NCI-H1105 treated with DMSO at 0.1 percent for 48 hours (cell line): ENCODE results near the gene SCNN1B.
"Not testable (repeated sequence)": the region's sequence is repeated elsewhere in the genome, so short reads cannot be mapped to it uniquely, and the experiment has no call there.

ENCODE experiments used
- DNase-seq: peaks from one replicate; lab custom pipeline; 2025; lab: John Stamatoyannopoulos, UW

Gene SCNN1B

DNA sequence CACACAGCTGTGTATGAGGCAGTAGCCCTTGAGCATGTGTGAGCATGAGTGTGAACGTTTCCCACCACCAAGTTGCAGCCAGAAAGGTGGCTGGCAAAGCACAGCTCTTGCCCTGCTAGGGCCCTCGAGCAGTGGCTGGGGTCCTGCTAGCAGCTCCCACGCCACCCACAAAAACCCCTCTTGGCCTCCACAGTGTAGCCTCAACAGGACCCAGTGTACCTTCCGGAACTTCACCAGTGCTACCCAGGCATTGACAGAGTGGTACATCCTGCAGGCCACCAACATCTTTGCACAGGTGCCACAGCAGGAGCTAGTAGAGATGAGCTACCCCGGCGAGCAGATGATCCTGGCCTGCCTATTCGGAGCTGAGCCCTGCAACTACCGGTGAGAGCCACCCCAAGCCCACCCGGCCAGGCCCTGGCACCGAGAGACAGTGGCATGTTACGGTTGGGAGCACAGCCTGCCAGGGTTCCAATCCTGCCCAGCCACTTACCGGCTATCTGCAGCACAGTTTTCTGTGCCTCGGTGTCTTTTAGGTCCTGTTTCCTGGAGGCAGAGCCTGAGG is 53.1 kb downstream of the SCNN1B start:
- no peak for DNase-seq

DNA sequence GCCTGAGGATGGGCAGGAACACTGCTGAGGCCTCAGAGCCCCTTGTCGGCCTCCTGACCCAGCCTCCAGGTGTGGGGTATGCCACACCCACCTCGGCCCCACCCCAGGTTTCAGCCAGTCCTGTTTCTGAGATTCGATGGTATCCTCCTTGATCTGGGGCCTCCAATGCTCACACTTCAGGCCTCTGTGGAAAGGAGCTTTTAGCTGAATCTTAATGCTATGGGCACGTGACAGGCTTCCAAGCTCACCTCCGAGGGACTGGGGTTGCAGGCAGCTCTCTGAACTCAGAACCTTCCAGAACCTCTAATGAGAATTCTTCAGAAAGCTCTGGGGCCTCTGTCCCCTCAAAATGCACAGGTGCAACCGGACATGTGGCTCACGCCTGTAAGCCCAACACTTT is 54.8 kb downstream of the SCNN1B start:
- no peak for DNase-seq

DNA sequence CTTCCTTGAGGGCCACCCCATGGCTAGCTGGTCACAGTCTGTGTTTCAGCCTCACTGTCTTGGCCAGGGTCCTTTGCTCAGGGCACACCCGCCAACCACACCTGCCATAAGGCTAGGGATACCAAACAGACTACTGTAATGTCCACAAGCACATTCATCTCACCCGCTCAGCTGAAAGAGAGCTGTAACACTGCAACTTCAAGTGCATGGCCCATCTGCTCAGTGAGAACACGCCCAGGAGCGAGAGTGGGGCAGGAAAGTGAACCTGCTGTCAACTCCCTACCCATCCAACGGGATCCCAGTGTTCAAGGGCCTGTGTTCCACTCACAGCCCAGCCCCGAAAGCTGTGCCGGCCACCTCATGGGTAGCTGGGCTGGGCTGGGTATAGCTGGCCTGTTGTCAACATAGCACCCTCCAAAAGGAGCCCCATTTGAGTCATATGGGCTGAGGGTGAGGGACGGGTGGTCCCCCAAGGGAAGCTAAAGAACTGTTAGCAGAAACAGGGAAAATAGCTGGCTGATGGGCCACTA is 55.7 kb downstream of the SCNN1B start:
- DNase-seq, result no peak

DNA sequence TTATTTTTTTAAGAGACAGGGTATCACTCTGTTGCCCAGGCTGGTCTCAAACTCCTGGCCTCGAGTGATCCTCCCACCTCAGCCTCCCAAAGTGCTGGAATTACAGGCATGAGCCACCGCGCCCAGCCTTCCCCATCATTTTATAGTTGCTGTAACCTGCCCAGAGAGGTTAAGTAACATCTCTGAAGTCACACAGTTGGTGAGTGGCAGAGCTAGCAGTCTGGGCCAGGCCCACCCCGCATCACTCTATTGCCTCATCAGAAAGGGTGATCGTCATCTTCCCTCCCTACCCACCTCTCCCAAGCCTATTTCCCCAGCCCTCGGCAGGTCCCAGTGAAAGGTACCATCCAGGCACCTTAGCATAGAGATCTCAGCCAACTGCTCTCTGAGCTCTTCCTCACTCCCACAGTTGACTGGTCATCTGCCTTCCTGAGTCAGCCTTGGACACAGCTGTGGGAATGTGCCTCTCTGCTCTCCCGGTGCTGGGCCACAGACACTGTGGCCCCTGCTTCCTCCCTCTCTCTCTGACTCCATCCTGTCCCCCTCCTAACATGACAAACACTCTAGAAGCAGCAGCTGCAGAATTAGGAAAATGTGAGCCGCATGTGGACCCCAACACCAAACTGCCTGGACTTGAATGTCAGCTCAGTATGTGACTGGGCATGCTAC is 57.1 kb downstream of the SCNN1B start:
- no peak for DNase-seq

DNA sequence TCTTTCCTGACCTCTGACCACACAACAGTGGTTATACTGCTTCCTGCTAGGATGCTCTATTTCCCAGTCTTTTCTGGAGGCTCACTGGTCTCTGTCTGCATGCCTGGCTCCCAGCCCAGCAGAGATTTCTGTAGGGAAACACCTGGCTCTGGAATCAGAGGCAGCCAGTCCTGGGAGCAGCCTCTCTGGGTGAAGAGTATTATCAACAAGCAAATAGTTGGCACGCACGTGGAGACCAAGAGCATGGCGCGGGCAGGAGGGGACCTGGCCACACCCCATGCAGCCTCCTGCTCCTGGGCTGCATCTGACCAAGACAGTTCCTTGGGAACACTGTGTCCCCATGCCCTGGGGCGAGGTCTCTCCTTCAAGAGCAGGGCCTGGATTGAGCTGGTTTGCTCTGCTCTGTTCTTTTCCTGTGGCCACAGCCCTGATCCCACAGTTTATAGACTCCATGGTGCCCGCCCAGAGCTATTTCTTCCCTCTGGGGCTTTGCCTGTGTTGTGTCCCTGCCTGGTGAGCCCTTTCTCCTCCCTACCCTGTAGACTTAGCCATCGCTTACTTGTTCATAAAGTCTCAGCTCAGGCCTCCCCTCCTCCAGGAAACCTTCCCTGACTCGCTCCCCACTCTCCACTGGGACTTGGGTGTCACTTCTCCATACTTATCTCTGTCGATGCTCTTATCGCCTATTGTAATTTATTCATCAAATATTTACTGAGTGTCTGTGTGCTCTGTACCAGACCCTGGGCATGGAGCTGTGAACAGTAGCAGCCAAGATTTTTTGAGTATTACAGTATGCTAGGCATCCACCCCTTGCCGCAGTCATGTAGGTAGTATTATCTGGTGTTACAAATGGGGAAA is 60.6 kb downstream of the SCNN1B start:
- peak; percentile 79 for DNase-seq

DNA sequence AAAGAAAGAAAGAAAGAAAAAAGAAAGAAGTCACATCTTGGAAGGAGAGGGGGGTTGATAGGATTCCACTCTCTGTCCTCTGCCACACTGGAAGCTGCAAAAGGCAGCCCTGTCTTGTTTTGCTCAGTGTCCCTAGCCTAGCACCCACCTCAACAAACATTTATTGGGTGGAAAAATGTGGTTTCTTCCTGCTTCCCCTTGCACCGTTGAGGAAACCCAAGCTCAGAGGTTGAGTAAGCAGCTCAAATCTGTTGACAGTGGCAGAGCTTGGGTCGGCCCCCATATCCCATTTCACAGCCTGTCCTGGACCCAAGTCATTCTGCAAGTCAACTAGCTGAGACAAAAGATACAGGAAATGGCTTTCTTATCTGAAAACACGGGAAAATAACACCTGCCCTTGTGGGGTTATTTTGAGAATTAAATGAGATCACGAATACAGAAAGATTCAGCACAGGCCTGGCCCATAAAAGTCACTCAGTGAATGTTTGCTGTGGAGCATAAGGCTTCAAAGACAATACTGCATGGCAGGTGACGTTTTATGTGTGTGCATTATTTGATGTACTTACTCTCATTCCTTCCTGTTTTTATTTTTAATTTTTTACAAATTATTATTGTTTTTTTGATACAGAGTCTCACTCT is 63.6 kb downstream of the SCNN1B start:
- DNase-seq, result no peak

DNA sequence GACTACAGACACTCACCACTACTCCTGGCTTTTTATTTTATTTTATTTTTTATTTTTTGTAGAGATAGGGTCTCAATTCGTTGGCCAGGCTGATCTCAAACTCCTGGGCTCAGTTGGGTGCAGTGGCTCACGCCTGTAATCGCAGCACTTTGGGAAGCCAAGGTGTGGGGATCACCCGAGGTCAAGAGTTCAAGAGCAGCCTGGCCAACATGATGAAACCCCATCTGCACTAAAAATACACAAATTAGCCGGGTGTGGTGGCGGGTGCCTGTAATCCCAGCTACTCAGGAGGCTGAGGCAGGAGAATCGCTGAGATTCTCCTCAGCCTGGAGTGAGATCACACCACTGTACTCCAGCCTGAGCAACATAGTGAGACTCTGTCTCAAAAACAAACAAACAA is 64.2 kb downstream of the SCNN1B start:
- DNase-seq, result not testable (repeated sequence)

DNA sequence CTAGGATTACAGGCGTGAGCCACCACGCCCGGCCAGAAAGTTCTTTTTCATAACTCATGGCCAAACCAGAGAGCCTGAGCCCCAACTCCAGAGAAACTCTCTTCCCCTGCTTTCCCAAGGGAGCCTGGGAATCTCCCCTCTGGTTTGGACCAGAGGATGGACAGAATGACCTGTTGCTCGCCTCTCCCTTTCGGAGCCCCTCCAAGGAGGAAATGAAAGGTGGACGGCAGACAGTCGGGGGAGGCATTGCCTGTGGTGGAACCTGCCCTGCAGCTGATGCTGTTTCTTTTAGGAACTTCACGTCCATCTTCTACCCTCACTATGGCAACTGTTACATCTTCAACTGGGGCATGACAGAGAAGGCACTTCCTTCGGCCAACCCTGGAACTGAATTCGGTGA is 65.5 kb downstream of the SCNN1B start:
- no peak for DNase-seq

DNA sequence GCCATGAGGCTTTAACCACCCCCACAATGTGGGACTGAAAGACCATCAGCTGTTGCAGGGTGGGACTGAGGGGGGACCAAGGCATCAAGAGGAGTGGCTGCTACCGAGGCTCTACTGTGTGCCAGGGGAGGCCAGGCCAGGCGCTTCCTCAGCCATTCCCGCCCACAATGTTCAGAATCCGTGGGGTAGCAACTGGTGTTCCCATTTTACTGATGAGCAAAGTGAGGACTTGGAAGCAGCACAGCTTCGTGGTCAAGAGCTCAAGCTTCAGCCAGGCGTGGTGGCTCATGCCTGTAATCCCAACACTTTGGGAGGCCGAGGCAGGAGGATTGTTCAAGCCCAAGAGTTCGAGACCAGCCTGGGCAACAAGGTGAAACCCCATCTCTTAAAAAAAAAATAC is 65.9 kb downstream of the SCNN1B start:
- no peak for DNase-seq

DNA sequence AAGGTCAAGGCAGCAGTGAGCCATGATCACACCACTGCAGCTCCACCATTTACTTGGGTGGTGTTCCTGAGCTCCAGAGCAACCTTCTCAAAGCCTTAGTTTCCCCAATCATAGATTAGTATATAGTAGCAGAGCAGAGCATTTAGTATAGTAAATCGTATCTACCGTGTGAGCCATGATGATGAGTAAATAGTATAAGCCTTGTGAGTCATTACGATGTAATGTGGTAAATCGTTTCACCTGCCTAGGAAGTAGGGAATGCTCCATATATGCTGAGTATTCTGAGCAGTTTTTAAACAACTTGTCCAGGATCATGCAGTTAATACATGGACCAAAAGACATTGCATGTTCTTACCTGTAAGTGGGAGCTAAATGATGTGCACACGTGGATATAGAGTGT is 66.4 kb downstream of the SCNN1B start:
- no peak for DNase-seq

DNA sequence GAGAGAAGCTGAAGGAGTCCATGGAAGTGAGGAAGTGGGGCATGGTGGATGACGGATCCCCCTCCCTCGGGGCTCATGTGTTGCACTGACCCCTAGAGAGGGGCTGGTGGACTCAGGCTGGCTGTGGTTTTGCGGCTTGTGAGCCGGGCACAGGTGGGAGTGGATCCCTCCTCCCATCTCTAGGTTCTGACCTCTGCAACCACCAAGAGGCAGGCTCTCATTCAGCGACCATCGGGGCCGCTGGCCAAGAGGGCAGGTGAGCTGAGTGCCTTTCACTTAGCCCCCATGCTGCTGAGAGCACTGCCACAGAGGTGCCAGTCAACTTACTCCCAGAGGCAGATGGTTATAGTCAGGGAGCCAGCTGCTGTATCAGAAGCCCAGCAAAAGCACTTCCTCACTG is 67.3 kb downstream of the SCNN1B start:
- no peak for DNase-seq

DNA sequence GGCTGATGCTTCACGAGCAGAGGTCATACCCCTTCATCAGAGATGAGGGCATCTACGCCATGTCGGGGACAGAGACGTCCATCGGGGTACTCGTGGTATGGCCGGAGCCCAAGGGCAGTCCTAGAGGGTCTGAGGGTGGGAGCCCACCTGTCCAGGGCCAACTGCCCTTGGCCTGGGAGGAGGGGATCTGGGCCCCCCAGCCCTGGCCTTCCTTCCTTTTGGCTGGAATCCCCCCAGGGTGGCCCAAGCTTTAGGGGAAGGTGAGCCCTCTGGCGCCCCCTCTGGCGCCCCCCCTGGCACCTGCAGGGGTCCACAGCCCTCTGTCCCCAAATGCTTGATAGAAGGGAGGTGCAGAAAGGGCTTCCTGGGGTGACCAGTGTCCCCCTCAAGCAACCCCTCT is 69.3 kb downstream of the SCNN1B start:
- no peak for DNase-seq

DNA sequence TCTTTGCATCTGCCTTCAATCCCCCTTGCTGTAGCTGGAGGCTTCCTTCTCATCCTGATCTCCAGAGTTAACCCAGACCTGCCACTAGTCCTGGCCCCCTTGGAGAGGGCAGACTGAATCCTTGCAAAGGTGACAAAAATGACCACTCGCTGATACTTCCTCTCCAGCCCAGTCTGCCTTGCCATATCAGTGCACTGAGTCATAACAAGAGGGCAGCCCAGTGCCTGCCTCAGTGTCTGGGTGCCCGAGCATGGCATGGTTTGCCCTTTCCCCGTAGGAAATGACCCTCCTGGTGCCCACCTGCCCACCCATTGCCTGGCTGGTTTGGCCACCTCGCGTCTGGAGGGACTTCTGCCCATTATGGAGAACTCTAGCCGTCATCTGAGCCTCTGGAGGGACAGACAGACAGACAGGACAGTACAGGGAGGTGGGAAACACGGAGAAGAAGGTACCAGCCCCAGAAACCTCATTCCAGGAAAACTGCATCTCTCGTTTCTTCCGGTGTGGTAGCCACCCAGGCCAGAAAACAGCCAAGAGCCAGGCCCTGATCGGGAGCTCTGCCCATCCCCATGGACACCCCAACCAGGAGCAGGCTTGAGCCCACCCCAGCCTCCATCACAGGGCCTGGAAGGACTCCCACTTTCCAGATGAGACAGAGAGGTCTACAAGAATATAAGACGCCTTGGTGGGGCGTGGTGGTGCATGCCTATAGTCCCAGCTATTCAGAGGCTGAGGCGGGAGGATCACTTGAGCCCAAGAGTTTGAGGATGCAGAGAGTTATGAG is 71.5 kb downstream of the SCNN1B start:
- no peak for DNase-seq

DNA sequence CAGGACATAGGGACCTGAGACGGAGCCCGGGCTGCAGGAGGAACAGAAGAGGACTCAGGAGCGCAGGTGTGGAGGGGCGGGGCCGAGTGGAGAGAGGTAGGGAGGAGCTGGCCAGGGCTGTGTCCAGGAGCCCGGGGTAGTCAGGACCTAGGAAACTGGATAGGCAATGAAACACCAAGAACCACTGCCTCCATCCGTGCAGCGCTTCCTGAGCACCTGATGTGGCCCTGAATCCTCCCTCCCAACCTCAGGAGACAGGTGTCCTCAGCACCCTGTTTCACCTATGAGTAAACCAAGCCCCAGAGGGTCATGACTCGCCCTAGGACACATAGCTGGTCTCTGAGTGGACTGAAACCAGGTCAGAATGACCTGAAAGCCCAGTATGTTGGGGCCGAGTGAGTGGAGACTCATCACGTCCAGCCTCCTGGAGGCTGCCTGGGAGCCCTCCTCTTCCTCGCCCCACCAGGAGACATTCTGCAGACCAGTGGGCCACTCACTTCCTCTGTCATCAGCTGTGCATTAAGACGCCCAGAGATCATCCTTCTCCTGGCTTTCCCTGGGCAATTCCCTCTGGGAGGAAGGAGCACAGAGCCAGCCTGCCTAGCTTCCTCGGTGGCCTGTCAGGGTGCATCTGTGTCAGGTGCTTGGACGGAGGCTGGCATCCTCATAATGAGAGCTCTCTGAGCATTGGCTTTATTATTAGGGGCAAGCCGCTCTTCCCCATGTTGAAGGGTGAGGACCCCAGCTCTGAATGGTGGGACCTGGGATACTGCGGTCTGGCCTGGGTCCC is 72.8 kb downstream of the SCNN1B start:
- no peak for DNase-seq

DNA sequence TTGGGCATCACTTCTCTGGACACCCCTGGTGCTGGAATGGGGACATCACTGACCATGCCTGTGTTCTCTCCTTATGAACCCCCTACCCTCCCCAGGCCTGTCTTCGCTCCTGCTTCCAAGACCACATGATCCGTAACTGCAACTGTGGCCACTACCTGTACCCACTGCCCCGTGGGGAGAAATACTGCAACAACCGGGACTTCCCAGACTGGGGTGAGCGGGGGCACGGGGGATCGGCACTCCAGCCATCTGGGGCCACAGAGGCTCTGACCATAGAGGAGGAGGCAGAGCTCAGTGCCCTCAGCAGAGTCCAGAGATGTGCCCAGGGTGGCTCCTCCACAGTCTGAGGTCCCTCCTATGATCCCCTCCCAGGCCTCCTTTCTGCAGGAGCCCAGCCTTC is 73.5 kb downstream of the SCNN1B start:
- DNase-seq, result no peak

DNA sequence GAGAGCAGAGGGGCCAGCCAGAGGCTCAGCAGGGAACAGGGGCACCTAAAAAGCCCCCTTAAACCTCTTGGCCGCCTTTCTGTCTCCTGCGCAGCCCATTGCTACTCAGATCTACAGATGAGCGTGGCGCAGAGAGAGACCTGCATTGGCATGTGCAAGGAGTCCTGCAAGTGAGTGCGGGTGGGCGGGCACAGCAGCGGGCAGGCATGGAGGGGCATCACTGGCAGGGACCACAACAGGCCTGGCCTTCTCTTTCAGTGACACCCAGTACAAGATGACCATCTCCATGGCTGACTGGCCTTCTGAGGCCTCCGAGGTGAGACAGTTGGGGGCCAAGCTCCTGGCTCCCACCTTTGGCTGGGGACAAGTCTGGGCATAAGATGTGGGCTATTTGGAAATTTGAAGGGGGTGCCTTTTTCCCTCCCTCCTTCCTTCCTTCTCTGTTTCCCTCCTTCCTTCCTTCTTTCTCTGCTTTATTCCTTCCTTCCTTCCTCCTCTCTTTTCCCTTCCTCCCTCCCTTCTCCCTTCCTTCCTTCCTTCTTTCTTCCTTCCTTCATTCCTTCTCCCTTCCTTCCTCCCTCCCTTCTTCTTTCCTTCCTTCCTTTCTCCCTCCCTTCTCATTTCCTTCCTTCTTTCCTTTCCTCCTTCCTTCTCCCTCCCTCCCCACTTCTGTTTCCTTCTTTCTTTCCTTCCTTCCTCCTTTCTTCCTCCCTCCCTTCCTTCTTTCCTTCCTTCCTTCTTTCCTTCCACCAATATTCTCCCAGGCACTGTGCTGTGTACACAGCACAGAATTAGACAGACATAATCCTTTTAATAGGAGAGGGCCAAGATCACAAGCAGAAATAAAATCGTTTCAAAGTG is 75.2 kb downstream of the SCNN1B start:
- DNase-seq, result no peak

DNA sequence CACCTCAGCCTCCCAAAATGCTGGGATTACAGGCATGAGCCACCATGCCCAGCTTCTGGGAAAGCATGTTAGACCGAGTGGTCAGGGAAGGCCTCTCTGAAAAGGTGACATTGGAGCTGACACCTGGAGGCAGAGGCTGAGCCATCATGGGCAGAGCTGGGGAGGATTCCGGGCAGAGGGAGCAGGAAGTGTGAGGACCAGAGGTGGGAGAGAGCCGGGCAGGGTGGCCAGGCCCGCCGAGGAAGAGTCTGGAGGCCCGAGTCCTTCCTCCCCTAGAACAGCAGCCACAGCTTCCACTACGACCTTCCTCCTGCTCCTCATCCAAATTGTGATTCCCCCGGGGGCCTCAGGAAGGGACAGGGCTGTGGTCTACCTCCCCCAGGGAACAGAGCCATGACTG is 76.2 kb downstream of the SCNN1B start:
- DNase-seq, result no peak

DNA sequence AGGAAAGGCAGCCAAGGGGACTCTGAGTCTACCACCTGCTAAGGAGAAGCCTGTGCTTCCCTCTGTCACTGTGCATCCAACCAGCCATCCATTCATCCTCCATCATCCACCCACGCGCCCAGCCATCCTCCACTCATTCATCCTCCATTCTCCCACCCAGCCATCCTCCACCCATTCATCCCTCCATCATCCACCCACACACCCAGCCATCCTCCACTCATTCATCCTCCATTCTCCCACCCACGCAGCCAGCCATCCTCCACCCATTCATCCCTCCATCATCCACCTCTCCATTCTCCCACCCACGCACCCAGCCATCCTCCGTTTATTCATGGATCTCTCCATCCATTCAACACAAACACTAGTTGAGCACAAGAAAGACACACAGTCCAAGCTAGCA is 76.8 kb downstream of the SCNN1B start:
- no peak for DNase-seq

DNA sequence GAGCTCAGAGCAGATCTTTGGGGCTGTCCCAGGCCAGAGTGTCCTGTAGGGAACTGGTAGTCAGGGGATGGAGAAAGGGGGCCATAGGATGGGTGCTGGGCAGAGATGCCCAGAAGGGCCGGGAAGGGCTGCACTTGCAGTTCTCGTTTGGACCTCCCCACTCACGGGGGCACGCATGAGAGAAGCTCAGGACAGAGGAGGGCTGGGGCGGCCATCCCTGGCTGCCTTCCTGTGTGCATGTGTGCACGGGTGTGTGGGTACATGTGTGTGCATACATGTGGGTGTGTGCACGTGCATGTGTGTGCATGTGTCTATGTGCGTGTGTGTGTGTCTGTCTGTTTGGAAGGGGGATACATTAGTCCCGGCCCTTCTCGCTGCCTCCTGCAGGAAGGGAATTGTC is 77.6 kb downstream of the SCNN1B start:
- DNase-seq, result no peak

DNA sequence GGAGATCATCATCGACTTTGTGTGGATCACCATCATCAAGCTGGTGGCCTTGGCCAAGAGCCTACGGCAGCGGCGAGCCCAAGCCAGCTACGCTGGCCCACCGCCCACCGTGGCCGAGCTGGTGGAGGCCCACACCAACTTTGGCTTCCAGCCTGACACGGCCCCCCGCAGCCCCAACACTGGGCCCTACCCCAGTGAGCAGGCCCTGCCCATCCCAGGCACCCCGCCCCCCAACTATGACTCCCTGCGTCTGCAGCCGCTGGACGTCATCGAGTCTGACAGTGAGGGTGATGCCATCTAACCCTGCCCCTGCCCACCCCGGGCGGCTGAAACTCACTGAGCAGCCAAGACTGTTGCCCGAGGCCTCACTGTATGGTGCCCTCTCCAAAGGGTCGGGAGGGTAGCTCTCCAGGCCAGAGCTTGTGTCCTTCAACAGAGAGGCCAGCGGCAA is 78.4 kb downstream of the SCNN1B start:
- DNase-seq, result no peak
